HFF-Myc (cell line): ENCODE measurements around the gene SCAANT1.

Experiments used
- DNase-seq: peaks from one replicate; pipeline ENCODE4 v3.0.0-alpha.2; 2011; ENCODE audit warnings: low read depth; ENCODE audit errors: extremely low read depth
- H3K4me3 ChIP-seq: replicated peaks from 2 replicates; pipeline ENCODE4 v1.5.1; 2011; ENCODE audit warnings: low read depth, mild to moderate bottlenecking, control low read depth, low read length
- TF ChIP-seq, protein P1 (sequence below): IDR thresholded peaks from 2 replicates; pipeline ENCODE4 v1.5.1; 2012; ENCODE audit warnings: mild to moderate bottlenecking, low read depth, low read length, control low read depth; ENCODE audit errors: missing control alignments

The SCAANT1 gene

DNA sequence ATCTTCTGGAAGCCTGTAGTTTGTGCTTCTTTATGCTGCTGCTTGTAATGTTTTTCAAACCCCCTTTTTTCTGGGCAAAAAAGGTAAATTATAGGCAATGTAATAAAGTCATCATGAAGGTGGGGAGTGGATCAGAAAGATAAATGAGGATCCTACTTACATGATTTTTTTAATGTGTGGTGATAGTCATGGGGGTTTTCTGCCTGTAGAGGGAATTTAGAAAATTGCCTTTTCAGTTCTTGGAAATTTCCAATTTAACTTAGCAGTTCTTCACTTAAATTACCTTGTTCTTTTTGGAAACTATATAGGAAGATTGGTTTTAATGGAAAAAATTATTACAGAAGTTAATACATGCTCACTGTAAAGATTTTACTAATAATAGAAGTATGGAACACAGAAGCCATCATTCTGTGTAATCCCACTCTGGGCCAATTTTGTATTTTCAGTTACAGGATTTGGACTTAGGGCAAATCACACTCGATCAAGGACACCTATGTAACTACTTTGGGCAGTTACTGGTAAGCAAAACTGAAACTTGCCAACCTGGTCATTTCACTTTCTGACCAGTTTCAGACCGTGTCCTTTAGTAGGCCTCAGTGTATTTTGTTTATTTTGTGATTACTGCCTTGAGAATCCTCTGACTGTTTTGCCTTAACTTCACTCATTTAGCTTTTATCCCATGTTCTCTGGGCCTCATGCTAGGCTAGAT, 10.5 kb upstream of the SCAANT1 start:
- no peak for DNase-seq
- H3K4me3 ChIP-seq: no peak overlapping the region
- TF ChIP-seq, protein P1, sequence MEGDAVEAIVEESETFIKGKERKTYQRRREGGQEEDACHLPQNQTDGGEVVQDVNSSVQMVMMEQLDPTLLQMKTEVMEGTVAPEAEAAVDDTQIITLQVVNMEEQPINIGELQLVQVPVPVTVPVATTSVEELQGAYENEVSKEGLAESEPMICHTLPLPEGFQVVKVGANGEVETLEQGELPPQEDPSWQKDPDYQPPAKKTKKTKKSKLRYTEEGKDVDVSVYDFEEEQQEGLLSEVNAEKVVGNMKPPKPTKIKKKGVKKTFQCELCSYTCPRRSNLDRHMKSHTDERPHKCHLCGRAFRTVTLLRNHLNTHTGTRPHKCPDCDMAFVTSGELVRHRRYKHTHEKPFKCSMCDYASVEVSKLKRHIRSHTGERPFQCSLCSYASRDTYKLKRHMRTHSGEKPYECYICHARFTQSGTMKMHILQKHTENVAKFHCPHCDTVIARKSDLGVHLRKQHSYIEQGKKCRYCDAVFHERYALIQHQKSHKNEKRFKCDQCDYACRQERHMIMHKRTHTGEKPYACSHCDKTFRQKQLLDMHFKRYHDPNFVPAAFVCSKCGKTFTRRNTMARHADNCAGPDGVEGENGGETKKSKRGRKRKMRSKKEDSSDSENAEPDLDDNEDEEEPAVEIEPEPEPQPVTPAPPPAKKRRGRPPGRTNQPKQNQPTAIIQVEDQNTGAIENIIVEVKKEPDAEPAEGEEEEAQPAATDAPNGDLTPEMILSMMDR: no peak

DNA sequence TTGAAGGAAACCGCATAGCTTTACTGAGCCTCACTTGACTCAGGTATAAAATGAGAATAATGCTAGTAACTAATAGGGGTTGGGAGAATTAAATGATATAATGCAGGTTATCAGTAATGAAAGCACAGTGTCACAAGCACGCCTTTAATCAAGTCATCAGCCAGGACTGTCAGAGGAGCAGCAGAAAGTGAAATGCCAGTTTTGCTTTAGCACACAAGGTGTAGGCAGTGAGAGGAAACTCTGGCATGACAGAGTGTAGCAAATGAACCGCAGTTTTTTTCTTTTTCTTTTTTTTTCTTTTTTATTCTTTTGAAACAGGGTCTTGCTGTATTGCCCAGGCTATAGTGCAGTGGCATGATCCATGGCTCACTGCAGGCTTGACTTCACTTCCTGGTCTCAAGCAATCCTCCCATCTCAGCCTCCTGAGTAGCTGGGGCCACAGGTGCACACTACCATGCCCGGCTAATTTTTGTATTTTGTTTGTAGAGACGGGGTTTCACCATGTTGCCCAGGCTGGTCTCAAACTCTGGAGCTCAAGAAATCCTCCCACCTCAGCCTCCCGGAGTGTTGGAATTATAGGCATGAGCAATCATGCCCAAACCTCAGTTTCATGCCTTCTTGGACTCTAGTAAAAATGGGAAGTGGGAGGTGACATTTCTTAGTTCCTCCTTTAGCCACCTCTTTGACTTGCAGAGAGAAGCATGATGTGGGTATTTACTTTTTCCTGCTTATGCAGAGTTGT, 9.7 kb upstream of the SCAANT1 start:
- TF ChIP-seq, protein P1: no peak
- no peak overlapping the region for H3K4me3 ChIP-seq
- DNase-seq: no peak

DNA sequence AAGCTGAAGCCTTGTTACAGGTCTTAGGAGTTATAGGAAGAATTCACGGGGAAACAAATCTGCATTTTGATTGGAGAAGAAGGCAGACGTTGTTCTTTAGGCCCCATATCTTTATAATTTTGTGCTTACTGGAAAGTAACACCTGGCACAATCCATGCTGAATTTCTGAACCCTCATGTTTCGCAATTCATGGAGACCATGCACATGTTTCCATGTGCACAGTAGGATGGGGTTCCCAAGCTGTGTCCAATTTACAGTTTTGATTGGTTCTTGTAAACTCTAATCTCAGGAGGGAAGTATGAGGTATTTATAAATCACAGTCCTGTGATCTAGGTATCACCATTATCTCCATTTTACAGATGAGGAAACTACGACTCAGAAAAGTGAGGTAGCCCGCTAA, 7.8 kb upstream of the SCAANT1 start:
- no peak for DNase-seq
- TF ChIP-seq, protein P1: no peak
- no peak overlapping the region for H3K4me3 ChIP-seq

DNA sequence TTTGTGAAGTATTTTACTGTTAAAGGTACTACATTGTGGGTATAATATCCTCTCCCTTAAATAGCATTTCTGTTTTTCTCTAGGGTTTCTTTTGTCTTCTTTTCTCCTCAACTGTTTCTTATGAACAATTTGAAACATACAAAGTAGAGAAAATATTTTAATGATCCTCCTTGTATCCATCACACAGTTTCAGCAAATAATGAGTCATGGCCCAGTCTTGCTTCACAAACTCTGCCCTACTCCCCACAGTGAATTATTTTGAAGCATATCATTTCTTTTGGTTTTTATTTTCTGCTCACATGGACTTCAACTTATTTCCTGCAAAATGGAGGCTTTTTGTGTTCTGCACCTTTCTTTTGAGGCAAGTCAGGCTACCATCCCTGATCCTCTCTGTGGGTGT, 6.1 kb upstream of the SCAANT1 start:
- no peak overlapping the region for H3K4me3 ChIP-seq
- DNase-seq: no peak
- TF ChIP-seq, protein P1: no peak

DNA sequence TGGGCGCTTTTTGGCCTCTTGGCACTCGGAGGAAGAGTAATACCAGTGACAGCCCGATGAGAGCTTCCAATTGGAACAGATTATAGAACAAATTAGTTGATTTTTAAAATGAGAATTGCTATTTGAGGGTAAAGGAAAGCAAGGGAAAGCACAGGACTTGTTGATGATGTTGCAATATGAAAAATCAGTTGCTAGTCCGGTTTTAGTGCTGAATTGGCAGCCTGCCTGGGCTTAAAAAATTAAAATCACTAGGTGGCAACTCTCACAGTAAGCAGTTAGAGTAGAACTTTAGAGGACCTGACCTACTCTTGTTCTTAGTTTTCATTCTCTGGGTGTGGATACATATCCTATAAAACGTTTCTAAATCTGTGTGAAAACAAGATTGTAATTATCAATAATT, 2.1 kb upstream of the SCAANT1 start:
- TF ChIP-seq, protein P1: no peak
- no peak for DNase-seq
- H3K4me3 ChIP-seq: no peak overlapping the region

DNA sequence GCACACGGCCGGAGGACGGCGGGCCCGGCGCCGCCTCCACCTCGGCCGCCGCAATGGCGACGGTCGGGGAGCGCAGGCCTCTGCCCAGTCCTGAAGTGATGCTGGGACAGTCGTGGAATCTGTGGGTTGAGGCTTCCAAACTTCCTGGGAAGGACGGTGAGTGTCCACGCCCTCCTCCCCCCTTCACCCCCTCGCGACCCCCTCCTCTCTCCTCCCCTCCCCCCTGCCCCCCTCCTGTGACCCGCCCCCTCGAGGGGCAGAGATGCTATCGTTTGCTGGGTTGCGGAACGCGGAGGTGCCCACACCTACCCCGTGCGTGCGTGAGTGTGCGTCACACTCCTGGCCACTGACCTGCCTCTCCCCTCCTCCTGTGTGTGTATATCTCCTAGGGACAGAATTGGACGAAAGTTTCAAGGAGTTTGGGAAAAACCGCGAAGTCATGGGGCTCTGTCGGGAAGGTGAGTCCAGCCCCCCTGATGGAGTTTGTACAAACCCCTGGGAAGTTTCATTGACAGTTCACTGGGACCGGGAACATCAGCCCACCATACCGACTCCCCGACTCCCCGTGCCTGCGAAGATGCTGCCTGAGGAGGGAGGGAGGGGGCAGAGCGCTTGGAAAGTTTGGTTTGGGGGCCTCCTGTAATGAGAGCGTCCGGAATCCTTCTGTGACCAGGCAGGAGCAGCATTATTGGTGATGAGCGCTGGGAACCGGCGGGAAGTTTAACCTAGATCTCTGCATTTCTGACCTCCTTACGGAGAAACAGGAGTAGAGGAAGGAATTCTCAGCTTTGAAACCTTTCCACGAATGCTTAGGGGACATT, 795 bp upstream of the SCAANT1 start:
- DNase-seq: no peak
- TF ChIP-seq, protein P1: no peak

More for the DNA sequence above, 795 bp upstream of the SCAANT1 start:
- peak overlapping the region; percentile 61 for H3K4me3 ChIP-seq
